Measurements from ENCODE around the gene FAM3A.

- TF ChIP-seq CTCF (conservative IDR thresholded peaks at IDR 0.05) (no peak), EZH2 (IDR thresholded peaks at IDR 0.05; ENCODE audit: low read depth) (no peak)
Measured at GRCh38 chrX:154509455-154509854, 6.6 kb downstream of the FAM3A start.

All from PC-9 (cell line).